ENCODE data around the gene CD320.
A peak's percentile ranks its signal among the peaks of the same experiment; 100 is the strongest.
"Not testable (repeated sequence)": the region's sequence is repeated elsewhere in the genome, so short reads cannot be mapped to it uniquely, and the experiment has no call there.

The CD320 gene

GRCh38 chr19:8334458-8335342 lies 26.5 kb upstream of the CD320 start:
- FAIRE-seq (no peak), DNase-seq (ENCODE audit: extremely low spot score, insufficient read length, low read depth) (no peak)

- FAIRE-seq: no peak
- no peak for DNase-seq (ENCODE audit: extremely low spot score, insufficient read length, low read depth)
Observed at GRCh38 chr19:8333767-8334457, 25.8 kb upstream of the CD320 start.

- FAIRE-seq: no peak
- no peak for DNase-seq (ENCODE audit: extremely low spot score, insufficient read length, low read depth)
Observed at GRCh38 chr19:8332976-8333766, 25.0 kb upstream of the CD320 start.

GRCh38 chr19:8331263-8331845 lies 23.2 kb upstream of the CD320 start:
- DNase-seq (ENCODE audit: extremely low spot score, insufficient read length, low read depth) (no peak), FAIRE-seq (no peak)

- DNase-seq (ENCODE audit: extremely low spot score, insufficient read length, low read depth) (no peak), FAIRE-seq (no peak)
Observed at GRCh38 chr19:8329996-8330395, 21.8 kb upstream of the CD320 start.

- FAIRE-seq (no peak), DNase-seq (ENCODE audit: extremely low spot score, insufficient read length, low read depth) (no peak)
Observed at GRCh38 chr19:8325454-8325853, 17.3 kb upstream of the CD320 start.

GRCh38 chr19:8324186-8325050 lies 16.3 kb upstream of the CD320 start:
- no peak for DNase-seq (ENCODE audit: extremely low spot score, insufficient read length, low read depth)
- no peak for FAIRE-seq

GRCh38 chr19:8323781-8324185 lies 15.6 kb upstream of the CD320 start:
- FAIRE-seq (no peak), DNase-seq (ENCODE audit: extremely low spot score, insufficient read length, low read depth) (no peak)

GRCh38 chr19:8322638-8322997 lies 14.5 kb upstream of the CD320 start:
- DNase-seq (ENCODE audit: extremely low spot score, insufficient read length, low read depth): no peak
- no peak for FAIRE-seq

- FAIRE-seq (no peak), DNase-seq (ENCODE audit: extremely low spot score, insufficient read length, low read depth) (no peak)
Observed at GRCh38 chr19:8321986-8322637, 14.0 kb upstream of the CD320 start.

GRCh38 chr19:8321067-8321985 lies 13.2 kb upstream of the CD320 start, which contains the start of the genes NDUFA7 and RPS28:
Gene NDUFA7 (minus strand): TSS chr19:8321375. CDS start chr19:8321358, 17 bp downstream.
Gene RPS28 (plus strand): TSS chr19:8321496. CDS start chr19:8321531, 35 bp downstream.
- DNase-seq (ENCODE audit: extremely low spot score, insufficient read length, low read depth): peak; percentile 97
- peak; percentile 86 for FAIRE-seq

- FAIRE-seq: peak; percentile 47
- no peak for DNase-seq (ENCODE audit: extremely low spot score, insufficient read length, low read depth)
Observed at GRCh38 chr19:8320564-8321066, 12.5 kb upstream of the CD320 start.

- FAIRE-seq: no peak
- DNase-seq (ENCODE audit: extremely low spot score, insufficient read length, low read depth): no peak
Observed at GRCh38 chr19:8319807-8320520, 11.8 kb upstream of the CD320 start.

- not testable (repeated sequence) for DNase-seq (ENCODE audit: extremely low spot score, insufficient read length, low read depth); FAIRE-seq
Observed at GRCh38 chr19:8318835-8319234, 10.7 kb upstream of the CD320 start.

GRCh38 chr19:8316351-8317125 lies 8.4 kb upstream of the CD320 start:
- FAIRE-seq: no peak

More at GRCh38 chr19:8316351-8317125, 8.4 kb upstream of the CD320 start:
- DNase-seq (ENCODE audit: extremely low spot score, insufficient read length, low read depth): no peak
